GM12878 (cell line): ENCODE measurements around the gene HOXB6.

Experiments used
- ATF7 ChIP-seq: fragments of 450-650 bp; IDR thresholded peaks from 2 replicates; pipeline ENCODE4 v1.6.1; 2016; ENCODE audit warnings: low read depth, mild to moderate bottlenecking
- EGR1 ChIP-seq, 2 experiments: IDR thresholded peaks; 1 replicate in 1 of 2; 2 replicates in 1 of 2; pipeline ENCODE4 v1.6.1; 2011 to 2012; ENCODE audit warnings: low read depth in 2 of 2, low read length in 2 of 2, borderline replicate concordance in 1 of 2, mild to moderate bottlenecking in 1 of 2, moderate library complexity in 1 of 2
- NRF1 ChIP-seq: conservative IDR thresholded peaks from 2 replicates; pipeline ENCODE4 v1.6.1; 2011; ENCODE audit warnings: mild to moderate bottlenecking, low read depth, low read length, improper control_type of control experiment
- STAT3 ChIP-seq: IDR thresholded peaks from 2 replicates; pipeline ENCODE4 v1.6.1; 2011; ENCODE audit warnings: low read depth, low read length, improper control_type of control experiment
- TCF7 ChIP-seq: IDR thresholded peaks from 2 replicates; pipeline ENCODE4 v1.6.1; 2014; ENCODE audit warnings: antibody characterized with exemption, borderline replicate concordance
- TF ChIP-seq, protein P1 (sequence below): fragments of 450-650 bp; conservative IDR thresholded peaks from 2 replicates; pipeline ENCODE4 v1.6.1; 2017; ENCODE audit warnings: mild to moderate bottlenecking, moderate library complexity
- TF ChIP-seq, protein P2 (sequence below), 3 experiments: IDR thresholded peaks in 2 of 3; conservative IDR thresholded peaks in 1 of 3; 2 replicates each; pipeline ENCODE4 v1.5.1; 2011; ENCODE audit warnings: low read depth in 3 of 3, low read length in 3 of 3, mild to moderate bottlenecking in 3 of 3, control low read depth in 2 of 3, moderate library complexity in 2 of 3, inconsistent platforms in 1 of 3, mixed read lengths in 1 of 3; ENCODE audit not compliant: control insufficient read depth in 2 of 3, insufficient read depth in 1 of 3; ENCODE audit errors: extremely low read depth in 1 of 3

- no peak for TF ChIP-seq EGR1 (IDR thresholded peaks at IDR 0.05; ENCODE audit: borderline replicate concordance in 1 of 2, low read depth in 2 of 2, low read length in 2 of 2)
- TF ChIP-seq STAT3 = no peak
- TF ChIP-seq ATF7 = no peak
- TF ChIP-seq NRF1 = no peak
- TF ChIP-seq, protein P1, sequence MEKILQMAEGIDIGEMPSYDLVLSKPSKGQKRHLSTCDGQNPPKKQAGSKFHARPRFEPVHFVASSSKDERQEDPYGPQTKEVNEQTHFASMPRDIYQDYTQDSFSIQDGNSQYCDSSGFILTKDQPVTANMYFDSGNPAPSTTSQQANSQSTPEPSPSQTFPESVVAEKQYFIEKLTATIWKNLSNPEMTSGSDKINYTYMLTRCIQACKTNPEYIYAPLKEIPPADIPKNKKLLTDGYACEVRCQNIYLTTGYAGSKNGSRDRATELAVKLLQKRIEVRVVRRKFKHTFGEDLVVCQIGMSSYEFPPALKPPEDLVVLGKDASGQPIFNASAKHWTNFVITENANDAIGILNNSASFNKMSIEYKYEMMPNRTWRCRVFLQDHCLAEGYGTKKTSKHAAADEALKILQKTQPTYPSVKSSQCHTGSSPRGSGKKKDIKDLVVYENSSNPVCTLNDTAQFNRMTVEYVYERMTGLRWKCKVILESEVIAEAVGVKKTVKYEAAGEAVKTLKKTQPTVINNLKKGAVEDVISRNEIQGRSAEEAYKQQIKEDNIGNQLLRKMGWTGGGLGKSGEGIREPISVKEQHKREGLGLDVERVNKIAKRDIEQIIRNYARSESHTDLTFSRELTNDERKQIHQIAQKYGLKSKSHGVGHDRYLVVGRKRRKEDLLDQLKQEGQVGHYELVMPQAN = no peak
- TF ChIP-seq, protein P2, sequence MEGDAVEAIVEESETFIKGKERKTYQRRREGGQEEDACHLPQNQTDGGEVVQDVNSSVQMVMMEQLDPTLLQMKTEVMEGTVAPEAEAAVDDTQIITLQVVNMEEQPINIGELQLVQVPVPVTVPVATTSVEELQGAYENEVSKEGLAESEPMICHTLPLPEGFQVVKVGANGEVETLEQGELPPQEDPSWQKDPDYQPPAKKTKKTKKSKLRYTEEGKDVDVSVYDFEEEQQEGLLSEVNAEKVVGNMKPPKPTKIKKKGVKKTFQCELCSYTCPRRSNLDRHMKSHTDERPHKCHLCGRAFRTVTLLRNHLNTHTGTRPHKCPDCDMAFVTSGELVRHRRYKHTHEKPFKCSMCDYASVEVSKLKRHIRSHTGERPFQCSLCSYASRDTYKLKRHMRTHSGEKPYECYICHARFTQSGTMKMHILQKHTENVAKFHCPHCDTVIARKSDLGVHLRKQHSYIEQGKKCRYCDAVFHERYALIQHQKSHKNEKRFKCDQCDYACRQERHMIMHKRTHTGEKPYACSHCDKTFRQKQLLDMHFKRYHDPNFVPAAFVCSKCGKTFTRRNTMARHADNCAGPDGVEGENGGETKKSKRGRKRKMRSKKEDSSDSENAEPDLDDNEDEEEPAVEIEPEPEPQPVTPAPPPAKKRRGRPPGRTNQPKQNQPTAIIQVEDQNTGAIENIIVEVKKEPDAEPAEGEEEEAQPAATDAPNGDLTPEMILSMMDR (IDR thresholded peaks at IDR 0.05 in 2 of 3, conservative IDR thresholded peaks at IDR 0.05 in 1 of 3; ENCODE audit: control insufficient read depth in 2 of 3, extremely low read depth in 1 of 3, insufficient read depth in 1 of 3, low read depth in 3 of 3, low read length in 3 of 3) = no peak
- TF ChIP-seq TCF7 = no peak
These were observed 35.0 kb downstream of the HOXB6 start for GRCh38 chr17:48569674-48570324.
